Smooth muscle cell (in vitro differentiated cells): ENCODE measurements around the gene SIK1. TPM values are rescaled to one million over a fixed set of nuclear protein-coding genes. Genes with fewer than 3 reads are reported as not detected.

Experiments used
- DNase-seq: peaks from one replicate; lab custom pipeline; 2025; ENCODE audit not compliant: unreplicated experiment; lab: John Stamatoyannopoulos, UW
- H2AFZ ChIP-seq: fragments of 200-600 bp; sonication (generic); 2 replicates; pipeline ENCODE4 v1.6.0; 2016; ENCODE audit warnings: antibody characterized with exemption, low read depth, mild to moderate bottlenecking
- H3F3A ChIP-seq: fragments of 200-600 bp; sonication (generic); 2 replicates; pipeline ENCODE4 v1.6.0; 2017; ENCODE audit warnings: antibody characterized with exemption, low read depth
- H3K27ac ChIP-seq: fragments of 200-600 bp; sonication (generic); 2 replicates; pipeline ENCODE4 v1.5.1; 2016; ENCODE audit warnings: low read depth, mild to moderate bottlenecking
- H3K27me3 ChIP-seq: fragments of 200-600 bp; sonication (generic); 2 replicates; pipeline ENCODE4 v1.6.1; 2016; ENCODE audit warnings: low read depth, mild to moderate bottlenecking
- H3K36me3 ChIP-seq: fragments of 200-600 bp; sonication (generic); 2 replicates; pipeline ENCODE4 v1.5.1; 2016; ENCODE audit warnings: low read depth
- H3K4me1 ChIP-seq: fragments of 200-600 bp; sonication (generic); 2 replicates; pipeline ENCODE4 v1.5.1; 2016; ENCODE audit warnings: low read depth
- H3K4me2 ChIP-seq: fragments of 200-600 bp; sonication (generic); 2 replicates; pipeline ENCODE4 v1.6.0; 2016; ENCODE audit warnings: mild to moderate bottlenecking
- H3K4me3 ChIP-seq: fragments of 200-600 bp; sonication (generic); 2 replicates; pipeline ENCODE4 v1.5.1; 2016; ENCODE audit warnings: mild to moderate bottlenecking
- H3K79me2 ChIP-seq: fragments of 200-600 bp; sonication (generic); 2 replicates; pipeline ENCODE4 v1.6.0; 2016; ENCODE audit warnings: low read depth, mild to moderate bottlenecking
- H3K9ac ChIP-seq: fragments of 200-600 bp; sonication (generic); 2 replicates; pipeline ENCODE4 v1.6.0; 2016; ENCODE audit warnings: low read depth
- H3K9me3 ChIP-seq: fragments of 200-600 bp; sonication (generic); replicated peaks from 2 replicates; pipeline ENCODE4 v1.5.1; 2016; ENCODE audit warnings: low read depth
- H4K20me1 ChIP-seq: fragments of 200-600 bp; sonication (generic); 2 replicates; pipeline ENCODE4 v1.6.0; 2016; ENCODE audit warnings: low read depth
- CTCF ChIP-seq: fragments of 200-600 bp; sonication (generic); IDR thresholded peaks from 2 replicates; pipeline ENCODE4 v1.5.1; 2017; ENCODE audit warnings: borderline replicate concordance, mild to moderate bottlenecking, antibody characterized with exemption; ENCODE audit not compliant: insufficient read depth, poor library complexity, severe bottlenecking
- WGBS: methylation state at CpG from one replicate; pipeline ENCODE4 v1.1.7; 2016; ENCODE audit warnings: low lambda C conversion rate; 5-methylcytosine and 5-hydroxymethylcytosine counted together
- polyA plus RNA-seq: library from polyadenylated mRNA; unstranded; fragments of >200 nt; fragmentation: Nextera tagmentation; extraction: Ambion mirVana; gene quantifications from 2 replicates; pipeline ENCODE4 v1.2.1, GENCODE V29; 2016
- total RNA-seq: library from RNA; depleted of rRNA; stranded (reverse); fragments of >200 nt; gene quantifications from 2 replicates; pipeline ENCODE4 v1.2.3, GENCODE V29; 2014

SIK1 gene
- total and polyA plus RNA-seq, 2 experiments from 2014 or later: 3.9 to 18.2 TPM

DNA sequence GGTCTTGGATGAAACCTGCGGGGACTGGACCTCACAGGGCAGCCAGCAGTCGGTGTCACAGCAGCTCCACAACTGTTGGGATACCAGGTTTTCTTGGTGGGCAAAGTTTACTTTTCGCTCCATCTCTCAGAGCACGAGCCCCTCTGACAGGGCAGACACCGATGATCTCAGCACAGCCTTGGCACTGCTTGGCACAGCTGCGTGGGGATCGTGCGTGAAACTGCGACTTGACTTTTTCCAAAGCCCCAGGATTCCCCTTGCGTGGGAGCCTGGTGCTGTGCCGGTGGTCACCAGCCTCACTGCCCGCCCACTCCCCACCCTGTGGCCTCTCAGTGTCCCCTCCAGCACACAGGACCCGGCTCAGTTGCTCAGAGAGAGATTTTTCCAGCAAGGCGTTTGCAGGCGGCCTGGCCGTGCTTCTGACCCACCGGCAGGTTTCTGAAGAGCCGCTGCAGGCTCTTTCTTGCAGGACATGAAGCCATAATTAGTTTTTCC is 57.3 kb downstream of the SIK1 start:
- no peak overlapping the region for H3K4me3 ChIP-seq
- H3F3A ChIP-seq: peaks cover 4% of the 10 kb centered on the region
- no peaks in the 10 kb centered on the region for H3K79me2 ChIP-seq
- H2AFZ ChIP-seq: no peak overlapping the region
- no peaks in the 10 kb centered on the region for H4K20me1 ChIP-seq
- no peak for TF ChIP-seq CTCF
- peaks cover 6% of the 10 kb centered on the region for H3K4me1 ChIP-seq
- H3K36me3 ChIP-seq: no peaks in the 10 kb centered on the region
- peak overlapping the region; percentile 58 for H3K27ac ChIP-seq
- peak overlapping the region; percentile 16 for H3K4me2 ChIP-seq
- no peaks in the 10 kb centered on the region for H3K9me3 ChIP-seq
- DNase-seq: no peak
- 67% methylated on average over 18 of the region's 18 CpGs for WGBS
- H3K9ac ChIP-seq: peak overlapping the region; percentile 37
- no peaks in the 10 kb centered on the region for H3K27me3 ChIP-seq

DNA sequence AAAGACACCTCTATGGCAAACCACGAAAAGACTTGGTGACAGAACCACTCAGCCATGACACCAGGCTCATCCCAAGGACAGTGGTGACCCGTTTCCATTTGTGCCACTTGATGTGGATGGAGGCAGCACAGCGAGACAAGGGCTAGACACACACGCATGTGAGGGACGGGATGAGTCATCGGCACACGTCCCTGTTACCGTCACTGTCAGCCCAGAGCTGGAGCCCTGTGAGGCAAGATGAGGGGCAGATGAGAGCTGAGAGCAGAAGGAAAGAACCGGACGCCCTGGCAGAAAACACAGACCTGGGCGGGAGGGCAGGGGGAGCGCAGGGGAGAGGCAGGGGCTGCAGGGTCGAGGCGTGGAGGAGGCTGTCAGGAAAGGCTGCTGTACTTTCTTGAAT is 57.8 kb downstream of the SIK1 start:
- Histone ChIP-seq H3K4me3 (no peak overlapping the region), H3K27ac (peak overlapping the region; percentile 58)

GRCh38 chr21:43368685-43369084 is 58.2 kb downstream of the SIK1 start:
- Histone ChIP-seq H3K27me3 (no peaks in the 10 kb centered on the region), H3K4me2 (no peak overlapping the region), H3K27ac (no peak overlapping the region), H3K36me3 (no peaks in the 10 kb centered on the region), H2AFZ (no peak overlapping the region), H3K9ac (no peak overlapping the region), H4K20me1 (no peaks in the 10 kb centered on the region), H3K79me2 (no peaks in the 10 kb centered on the region), H3K4me1 (peaks cover 6% of the 10 kb centered on the region), H3F3A (peaks cover 4% of the 10 kb centered on the region), H3K4me3 (no peak overlapping the region), H3K9me3 (no peaks in the 10 kb centered on the region)
- 96% methylated on average over 6 of the region's 6 CpGs for WGBS
- DNase-seq: no peak
- TF ChIP-seq CTCF: no peak

More for the DNA sequence above, 57.8 kb downstream of the SIK1 start:
- no peak for TF ChIP-seq CTCF
- H3K4me2 ChIP-seq: peak overlapping the region; percentile 16
- WGBS: 36% methylated on average over 14 of the region's 14 CpGs
- H3K9me3 ChIP-seq: no peaks in the 10 kb centered on the region
- peak overlapping the region; percentile 37 for H3K9ac ChIP-seq
- no peaks in the 10 kb centered on the region for H3K27me3 ChIP-seq
- no peaks in the 10 kb centered on the region for H4K20me1 ChIP-seq
- peak; percentile 32 for DNase-seq
- no peak overlapping the region for H2AFZ ChIP-seq
- peaks cover 4% of the 10 kb centered on the region for H3F3A ChIP-seq
- H3K4me1 ChIP-seq: peaks cover 6% of the 10 kb centered on the region
- H3K79me2 ChIP-seq: no peaks in the 10 kb centered on the region
- H3K36me3 ChIP-seq: no peaks in the 10 kb centered on the region

DNA sequence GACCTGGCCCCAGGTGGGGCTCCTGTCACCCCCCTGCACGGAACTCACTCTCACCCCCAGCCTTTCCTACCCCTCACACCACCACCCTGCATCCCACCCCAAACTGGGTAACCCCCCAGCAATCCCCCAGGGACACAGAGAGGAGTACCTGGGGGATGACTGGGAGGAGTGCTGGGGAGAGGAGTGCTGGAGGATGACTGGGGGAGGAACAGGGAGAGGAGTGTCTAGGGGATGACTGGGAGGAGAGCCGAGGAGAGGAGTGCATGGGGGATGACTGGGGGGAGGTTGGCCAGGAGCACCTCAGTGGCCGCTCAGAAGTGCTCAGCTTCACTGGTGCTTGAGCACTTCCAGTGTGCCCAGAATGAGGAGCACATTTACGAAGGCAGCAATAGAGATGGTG is 59.1 kb downstream of the SIK1 start:
- Histone ChIP-seq H2AFZ (no peak overlapping the region), H3K79me2 (no peaks in the 10 kb centered on the region), H3K4me2 (no peak overlapping the region), H3K27me3 (no peaks in the 10 kb centered on the region), H3K9ac (no peak overlapping the region), H3K27ac (no peak overlapping the region), H3K4me1 (peaks cover 6% of the 10 kb centered on the region), H3K36me3 (no peaks in the 10 kb centered on the region), H3K4me3 (no peak overlapping the region), H3F3A (peaks cover 5% of the 10 kb centered on the region), H4K20me1 (no peaks in the 10 kb centered on the region), H3K9me3 (no peaks in the 10 kb centered on the region)
- no peak for DNase-seq
- no peak for TF ChIP-seq CTCF
- WGBS: 94% methylated on average over 4 of the region's 4 CpGs
